ENCODE measurements around the gene SIGLEC10. TPM values are rescaled to one million over a fixed set of nuclear protein-coding genes. Genes with fewer than 3 reads are reported as not detected.
A peak's percentile ranks its signal among the peaks of the same experiment; 100 is the strongest.

Gene SIGLEC10
- total and polyA plus RNA-seq, 2 experiments from 2014 or later: not detected

DNA sequence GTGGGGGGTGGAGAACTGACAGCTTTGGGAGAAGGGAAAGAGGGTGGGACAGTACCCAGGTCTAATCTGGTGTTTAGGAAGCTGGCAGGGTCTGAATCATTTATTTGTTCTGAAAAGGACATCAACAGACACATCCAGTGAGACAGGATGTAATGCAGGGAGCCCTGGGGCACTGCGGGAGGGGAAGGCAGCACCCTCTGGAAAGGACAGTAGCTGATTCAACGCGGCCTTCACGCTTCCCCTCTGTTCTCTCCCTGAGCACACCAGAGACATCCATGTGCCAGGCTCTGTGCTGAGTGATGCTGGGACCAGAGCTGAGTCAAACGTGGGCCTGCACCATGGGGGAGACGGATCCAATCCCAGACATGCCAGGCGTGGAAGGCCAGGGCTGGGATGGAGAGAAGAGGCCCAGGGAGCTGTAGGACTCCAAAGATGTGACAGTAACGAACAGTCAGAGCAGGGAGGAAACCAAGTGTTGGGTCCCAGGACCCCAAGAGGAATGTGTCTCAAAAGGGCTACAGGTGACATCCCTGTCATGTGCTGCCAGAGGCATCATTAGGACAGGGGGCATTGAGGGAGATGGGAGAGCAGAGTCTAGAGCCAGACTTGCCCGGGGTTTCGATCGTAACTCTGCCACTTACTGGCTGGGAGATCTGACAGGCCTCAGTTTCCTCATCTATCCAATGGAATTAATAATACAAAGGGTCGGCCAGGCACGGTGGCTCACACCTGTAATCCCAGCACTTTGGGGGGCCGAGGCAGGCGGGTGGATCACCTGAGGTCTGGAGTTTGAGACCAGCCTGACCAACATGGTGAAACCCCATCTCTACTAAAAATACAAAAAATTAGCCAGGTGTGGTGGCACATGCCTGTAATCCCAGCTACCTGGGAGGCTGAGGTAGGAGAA lies 53.0 kb downstream of the SIGLEC10 start:
- Histone ChIP-seq H3K4me2 (ENCODE audit: unreplicated experiment) (peak overlapping the region; percentile 94), H3K4me3 (peak overlapping the region; percentile 77), H3K27ac (peak overlapping the region; percentile 88), H2AFZ (no peak overlapping the region), H4K20me1 (ENCODE audit: insufficient read depth) (no peaks in the 10 kb centered on the region), H3K36me3 (ENCODE audit: low read depth) (no peaks in the 10 kb centered on the region), H3K9me3 (ENCODE audit: low read depth) (no peaks in the 10 kb centered on the region), H3K9ac (peak overlapping the region; percentile 95), H3K9me2 (ENCODE audit: insufficient read depth) (no peaks in the 10 kb centered on the region), H3K4me1 (ENCODE audit: insufficient read depth) (peaks cover 20% of the 10 kb centered on the region), H3F3A (ENCODE audit: insufficient read depth) (peaks cover 10% of the 10 kb centered on the region), H3K27me3 (replicated peaks; ENCODE audit: insufficient read depth) (no peaks in the 10 kb centered on the region), H3K79me2 (ENCODE audit: insufficient read depth) (peaks cover 62% of the 10 kb centered on the region)
- no peak for TF ChIP-seq EZH2 (IDR thresholded peaks at IDR 0.05; ENCODE audit: insufficient read depth, poor library complexity, severe bottlenecking)
- TF ChIP-seq EZH2phosphoT487 (IDR thresholded peaks at IDR 0.05; ENCODE audit: insufficient read depth, low read depth): no peak
- DNase-seq: peak; percentile 29
- in situ Hi-C loops (cut with MboI): no loop called here
- WGBS, 2 experiments (ENCODE audit: low coverage in 1 of 2, low lambda C conversion rate in 2 of 2, missing lambda C conversion rate in 2 of 2): 74 to 76% methylated on average over 15 of the region's 15 CpGs

- WGBS, 2 experiments (ENCODE audit: low coverage in 1 of 2, low lambda C conversion rate in 2 of 2, missing lambda C conversion rate in 2 of 2): 77 to 83% methylated on average over 13 of the region's 13 CpGs
- no peaks in the 10 kb centered on the region for H3K36me3 ChIP-seq (ENCODE audit: low read depth)
- in situ Hi-C loops (cut with MboI): no loop called here
- TF ChIP-seq EZH2 (IDR thresholded peaks at IDR 0.05; ENCODE audit: insufficient read depth, poor library complexity, severe bottlenecking): no peak
- no peak for TF ChIP-seq EZH2phosphoT487 (IDR thresholded peaks at IDR 0.05; ENCODE audit: insufficient read depth, low read depth)
- no peaks in the 10 kb centered on the region for H4K20me1 ChIP-seq (ENCODE audit: insufficient read depth)
- H3K27me3 ChIP-seq (replicated peaks; ENCODE audit: insufficient read depth): no peaks in the 10 kb centered on the region
- H3K9ac ChIP-seq: no peak overlapping the region
- no peaks in the 10 kb centered on the region for H3K9me3 ChIP-seq (ENCODE audit: low read depth)
- no peak overlapping the region for H3K27ac ChIP-seq
- H3K4me3 ChIP-seq: no peak overlapping the region
- DNase-seq: no peak
- peaks cover 27% of the 10 kb centered on the region for H3K4me1 ChIP-seq (ENCODE audit: insufficient read depth)
- peaks cover 18% of the 10 kb centered on the region for H3F3A ChIP-seq (ENCODE audit: insufficient read depth)
- no peaks in the 10 kb centered on the region for H3K9me2 ChIP-seq (ENCODE audit: insufficient read depth)
- H2AFZ ChIP-seq: no peak overlapping the region
- H3K79me2 ChIP-seq (ENCODE audit: insufficient read depth): peaks cover 75% of the 10 kb centered on the region
- H3K4me2 ChIP-seq (ENCODE audit: unreplicated experiment): no peak overlapping the region
Measured at GRCh38 chr19:51361239-51361638, 56.2 kb downstream of the SIGLEC10 start.

Small RNA genes lying within 50 kb of the gene (small RNA-seq; reads per million reads assigned to genes)
- not detected for gene AC020914.5 (ENCODE audit: low read depth, low replicate concordance)

Other genes with a start within 250 kb of the SIGLEC10 start
- gene CD33, start 192.6 kb downstream of the SIGLEC10 start, total RNA-seq (2014; rRNA removed; shearing (Covaris generic)): not detected in 2 replicates
- gene CD33, start 192.6 kb downstream of the SIGLEC10 start, polyA plus RNA-seq (2016; fragmentation: Nextera tagmentation; extraction: Ambion mirVana): 0.30 TPM in 1 of 2 replicates, not detected in the other
- gene SIGLECL1, start 166.6 kb downstream of the SIGLEC10 start, total RNA-seq (2014; rRNA removed; shearing (Covaris generic)): not detected in 2 replicates
- gene SIGLECL1, start 166.6 kb downstream of the SIGLEC10 start, polyA plus RNA-seq (2016; fragmentation: Nextera tagmentation; extraction: Ambion mirVana): not detected in 2 replicates
- not detected in 2 replicates for gene IGLON5, start 106.0 kb downstream of the SIGLEC10 start, total RNA-seq (2014; rRNA removed; shearing (Covaris generic))
- gene IGLON5, start 106.0 kb downstream of the SIGLEC10 start, polyA plus RNA-seq (2016; fragmentation: Nextera tagmentation; extraction: Ambion mirVana): not detected in 2 replicates
- gene VSIG10L, start 75.5 kb downstream of the SIGLEC10 start, total RNA-seq (2014; rRNA removed; shearing (Covaris generic)): 1.7 and 2.0 TPM in 2 replicates
- gene VSIG10L, start 75.5 kb downstream of the SIGLEC10 start, polyA plus RNA-seq (2016; fragmentation: Nextera tagmentation; extraction: Ambion mirVana): 0.61 and 1.4 TPM in 2 replicates
- 84.3 and 95.9 TPM in 2 replicates for gene ETFB, start 51.3 kb downstream of the SIGLEC10 start, total RNA-seq (2014; rRNA removed; shearing (Covaris generic))
- gene ETFB, start 51.3 kb downstream of the SIGLEC10 start, polyA plus RNA-seq (2016; fragmentation: Nextera tagmentation; extraction: Ambion mirVana): 141 and 146 TPM in 2 replicates
- not detected in 2 replicates for gene CLDND2, start 48.6 kb downstream of the SIGLEC10 start, total RNA-seq (2014; rRNA removed; shearing (Covaris generic))
- gene CLDND2, start 48.6 kb downstream of the SIGLEC10 start, polyA plus RNA-seq (2016; fragmentation: Nextera tagmentation; extraction: Ambion mirVana): 0.93 and 1.0 TPM in 2 replicates
- not detected in 2 replicates for gene NKG7, start 45.0 kb downstream of the SIGLEC10 start, total RNA-seq (2014; rRNA removed; shearing (Covaris generic))
- not detected in 2 replicates for gene NKG7, start 45.0 kb downstream of the SIGLEC10 start, polyA plus RNA-seq (2016; fragmentation: Nextera tagmentation; extraction: Ambion mirVana)
- gene LIM2, start 29.7 kb downstream of the SIGLEC10 start, total RNA-seq (2014; rRNA removed; shearing (Covaris generic)): not detected in 2 replicates
- gene LIM2, start 29.7 kb downstream of the SIGLEC10 start, polyA plus RNA-seq (2016; fragmentation: Nextera tagmentation; extraction: Ambion mirVana): not detected in 2 replicates
- gene C19orf84, start 27.1 kb downstream of the SIGLEC10 start, total RNA-seq (2014; rRNA removed; shearing (Covaris generic)): not detected in 2 replicates
- gene C19orf84, start 27.1 kb downstream of the SIGLEC10 start, polyA plus RNA-seq (2016; fragmentation: Nextera tagmentation; extraction: Ambion mirVana): not detected in 2 replicates
- gene SIGLEC8, start 40.8 kb upstream of the SIGLEC10 start, total RNA-seq (2014; rRNA removed; shearing (Covaris generic)): not detected in 2 replicates
- gene SIGLEC8, start 40.8 kb upstream of the SIGLEC10 start, polyA plus RNA-seq (2016; fragmentation: Nextera tagmentation; extraction: Ambion mirVana): not detected in 2 replicates
- gene CEACAM18, start 60.9 kb upstream of the SIGLEC10 start, total RNA-seq (2014; rRNA removed; shearing (Covaris generic)): not detected in 2 replicates
- not detected in 2 replicates for gene CEACAM18, start 60.9 kb upstream of the SIGLEC10 start, polyA plus RNA-seq (2016; fragmentation: Nextera tagmentation; extraction: Ambion mirVana)
- gene SIGLEC12, start 84.2 kb upstream of the SIGLEC10 start, total RNA-seq (2014; rRNA removed; shearing (Covaris generic)): not detected in 2 replicates
- not detected in 2 replicates for gene SIGLEC12, start 84.2 kb upstream of the SIGLEC10 start, polyA plus RNA-seq (2016; fragmentation: Nextera tagmentation; extraction: Ambion mirVana)
- gene SIGLEC6, start 114.0 kb upstream of the SIGLEC10 start, total RNA-seq (2014; rRNA removed; shearing (Covaris generic)): not detected in 2 replicates
- gene SIGLEC6, start 114.0 kb upstream of the SIGLEC10 start, polyA plus RNA-seq (2016; fragmentation: Nextera tagmentation; extraction: Ambion mirVana): not detected in 2 replicates
- gene ZNF175, start 153.6 kb upstream of the SIGLEC10 start, total RNA-seq (2014; rRNA removed; shearing (Covaris generic)): 2.4 and 2.9 TPM in 2 replicates
- gene ZNF175, start 153.6 kb upstream of the SIGLEC10 start, polyA plus RNA-seq (2016; fragmentation: Nextera tagmentation; extraction: Ambion mirVana): 2.6 and 2.9 TPM in 2 replicates
- not detected in 2 replicates for gene SIGLEC5, start 212.8 kb upstream of the SIGLEC10 start, total RNA-seq (2014; rRNA removed; shearing (Covaris generic))
- not detected in 2 replicates for gene SIGLEC5, start 212.8 kb upstream of the SIGLEC10 start, polyA plus RNA-seq (2016; fragmentation: Nextera tagmentation; extraction: Ambion mirVana)
- not detected in 2 replicates for gene SIGLEC14, start 229.2 kb upstream of the SIGLEC10 start, total RNA-seq (2014; rRNA removed; shearing (Covaris generic))
- gene SIGLEC14, start 229.2 kb upstream of the SIGLEC10 start, polyA plus RNA-seq (2016; fragmentation: Nextera tagmentation; extraction: Ambion mirVana): not detected in 2 replicates

All from GM23248 (cell line).